ENCODE results near the gene TMED10.

- TF ChIP-seq POLR2A (IDR thresholded peaks at IDR 0.05; ENCODE audit: low read length) (no peak), GATA1 (IDR thresholded peaks at IDR 0.05; ENCODE audit: low read depth, low read length) (no peak)
Measured at GRCh38 chr14:75223664-75224154, 47.3 kb upstream of the TMED10 start.

All from erythroblast (primary cell).